Fibroblast of skin of scalp (primary cell): ENCODE measurements around the gene TSPYL1.
"Not testable (repeated sequence)": the region's sequence is repeated elsewhere in the genome, so short reads cannot be mapped to it uniquely, and the experiment has no call there.

Experiments used
- DNase-seq: peaks from one replicate; pipeline ENCODE4 v3.0.0-alpha.2; 2013

The TSPYL1 gene

GRCh38 chr6:116292553-116292952, 12.8 kb upstream of the TSPYL1 start:
- no peak for DNase-seq

DNA sequence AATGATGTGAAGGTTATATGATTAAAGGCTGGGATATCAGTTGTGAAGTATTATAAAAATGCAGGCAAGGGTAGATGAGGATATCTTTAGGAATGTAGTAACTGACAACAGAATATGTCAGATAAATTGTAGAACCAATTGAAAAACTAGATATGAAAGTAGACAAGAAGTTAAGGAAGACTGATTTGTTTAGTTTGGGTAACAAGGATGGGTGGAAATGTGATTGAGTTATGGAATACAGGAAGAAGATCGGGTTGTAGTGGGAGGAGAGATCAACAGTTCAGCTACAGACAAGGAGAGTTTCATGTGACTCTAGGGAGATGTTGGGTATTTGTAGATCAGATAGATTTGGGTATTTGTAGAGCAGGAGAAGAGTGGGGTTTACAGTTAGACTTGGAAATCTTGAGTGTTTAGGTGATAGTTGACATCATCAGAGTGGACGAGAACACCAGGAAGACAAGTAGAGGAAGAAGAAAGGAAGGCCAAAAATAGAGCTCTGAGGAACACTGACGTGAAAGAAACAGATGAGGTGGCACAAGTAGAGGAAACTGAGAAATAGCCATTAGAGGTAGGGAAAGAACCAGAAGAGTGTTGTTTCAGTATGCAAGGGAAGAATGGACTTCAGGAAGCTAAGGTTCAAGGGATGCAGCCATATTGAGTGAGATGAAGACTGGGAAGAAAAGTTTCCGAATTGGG, 12.1 kb upstream of the TSPYL1 start:
- DNase-seq: peak; percentile 25

DNA sequence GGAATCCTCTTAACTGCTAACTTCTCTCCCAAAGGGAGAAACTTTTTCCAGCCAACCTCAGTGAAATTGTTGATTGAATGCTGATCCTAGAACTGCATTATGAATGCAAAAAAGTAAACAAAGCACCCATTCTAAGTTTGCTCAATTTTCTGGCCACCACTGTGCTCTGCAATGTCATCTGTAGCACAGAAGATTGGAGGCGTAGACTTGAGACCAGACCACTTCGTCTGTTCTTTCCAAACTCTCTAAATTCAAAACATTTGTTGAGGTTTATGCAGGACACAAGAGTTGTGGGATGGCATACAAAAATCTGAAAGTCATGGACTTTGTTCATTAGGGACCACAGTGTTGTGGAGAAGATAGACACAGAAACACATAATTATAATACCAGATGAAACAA, 11.1 kb upstream of the TSPYL1 start:
- DNase-seq: no peak

DNA sequence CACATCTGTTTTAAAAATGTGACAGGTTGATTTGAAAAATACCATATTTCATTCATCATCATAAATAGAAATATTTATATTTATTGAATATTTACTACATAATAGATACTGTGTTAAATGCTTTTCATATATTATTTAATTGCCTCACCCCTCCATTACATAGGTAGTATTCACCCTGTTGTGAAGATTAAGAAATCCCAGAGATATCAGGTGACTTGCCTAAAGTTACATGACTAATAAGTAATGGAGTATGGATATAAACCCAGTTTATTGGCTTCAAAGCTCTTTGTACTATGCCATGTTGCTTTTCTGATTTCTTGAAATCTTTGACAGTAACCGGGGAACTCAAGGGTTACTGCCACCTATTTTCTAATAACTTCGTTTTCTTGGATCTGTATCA, 10.1 kb upstream of the TSPYL1 start:
- no peak for DNase-seq

GRCh38 chr6:116287689-116288282, 8.1 kb upstream of the TSPYL1 start:
- peak; percentile 61 for DNase-seq

DNA sequence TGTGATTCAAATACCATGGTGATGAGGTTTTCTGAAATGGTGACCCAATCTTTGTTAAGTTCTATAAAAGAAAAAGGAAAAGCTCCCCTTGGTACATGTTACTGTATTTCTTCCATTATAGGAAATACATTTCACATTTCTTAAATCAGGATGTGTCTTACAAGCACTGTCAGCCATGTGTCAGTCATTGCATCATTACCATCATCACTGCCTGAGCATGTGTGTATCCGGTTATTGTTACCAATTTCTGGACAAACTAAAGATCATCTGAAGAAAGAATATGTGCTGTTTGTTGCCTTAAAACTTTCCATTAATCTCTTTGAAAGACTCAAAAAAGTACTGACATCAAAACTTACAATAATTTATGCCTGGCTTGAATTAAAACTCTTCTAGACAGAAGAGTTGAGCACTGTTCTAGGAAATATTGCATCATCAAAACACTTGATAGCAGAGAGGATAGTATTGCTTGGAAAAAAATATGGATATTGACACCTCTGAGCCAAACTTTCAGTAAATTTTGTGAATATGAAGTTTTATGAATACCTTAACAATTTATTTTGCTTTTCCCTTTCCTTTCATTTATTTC, 7.1 kb upstream of the TSPYL1 start:
- peak; percentile 26 for DNase-seq

- DNase-seq: not testable (repeated sequence)
These were observed 5.3 kb upstream of the TSPYL1 start for GRCh38 chr6:116284984-116285383.

GRCh38 chr6:116283191-116283590, 3.5 kb upstream of the TSPYL1 start:
- DNase-seq: no peak

DNA sequence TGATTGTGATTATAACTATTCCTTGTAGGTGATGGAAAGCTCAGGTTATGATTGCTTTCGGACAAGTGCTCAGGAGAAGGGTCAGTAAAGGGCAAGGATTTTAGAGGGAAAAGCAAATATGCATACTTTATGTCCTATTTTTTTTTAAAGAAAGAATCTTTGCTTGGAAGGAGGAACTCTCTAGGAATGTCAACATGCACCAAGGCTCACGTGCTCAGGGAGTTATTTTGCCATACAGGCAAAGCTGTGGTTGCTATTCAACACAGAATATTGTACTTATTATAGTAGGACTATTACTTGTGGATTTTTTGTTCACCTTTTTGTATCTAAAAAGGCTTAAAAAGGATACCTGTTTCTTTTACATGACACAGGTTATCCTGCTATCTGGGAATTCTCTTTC, 3.0 kb upstream of the TSPYL1 start:
- no peak for DNase-seq

DNA sequence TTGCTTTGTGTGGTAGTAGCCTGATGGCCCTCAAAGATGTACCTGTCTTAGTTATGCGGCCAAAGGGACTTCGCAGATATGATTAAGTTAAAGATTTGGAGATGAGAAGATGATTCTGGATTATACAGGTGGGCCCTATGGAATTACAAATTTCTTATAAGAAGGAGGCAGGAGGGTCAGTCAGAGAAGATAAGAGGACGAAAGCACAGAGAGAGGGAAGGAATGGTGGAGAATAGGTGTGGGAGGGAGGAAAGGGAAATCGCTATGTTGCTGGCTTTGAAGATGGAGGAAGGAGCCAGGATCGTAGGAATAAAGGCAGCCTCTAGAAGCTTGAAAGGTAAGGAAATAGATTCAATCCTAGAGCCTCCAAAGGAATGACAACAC, 1.2 kb upstream of the TSPYL1 start:
- no peak for DNase-seq

- DNase-seq: no peak
These were observed 617 bp upstream of the TSPYL1 start for GRCh38 chr6:116280161-116280932.

DNA sequence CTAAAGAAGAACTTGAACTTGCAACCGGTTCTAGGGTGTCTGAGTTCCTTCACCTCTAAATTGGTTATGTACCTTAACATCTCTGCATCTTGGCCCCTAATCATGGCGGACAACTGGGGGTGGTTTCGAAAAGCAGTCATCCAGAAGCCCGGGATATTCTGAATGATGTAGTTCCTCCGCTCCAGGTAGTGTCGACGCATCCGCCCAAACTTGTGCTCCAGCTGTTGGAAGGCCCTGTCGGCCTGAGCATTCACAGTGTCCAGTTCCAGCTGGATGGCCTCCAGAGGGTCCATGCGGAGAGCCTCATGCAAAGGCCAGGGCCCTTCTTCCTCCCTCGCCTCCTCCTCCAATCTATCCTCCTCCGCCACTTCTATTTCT, 887 bp downstream of the TSPYL1 start:
- no peak for DNase-seq

DNA sequence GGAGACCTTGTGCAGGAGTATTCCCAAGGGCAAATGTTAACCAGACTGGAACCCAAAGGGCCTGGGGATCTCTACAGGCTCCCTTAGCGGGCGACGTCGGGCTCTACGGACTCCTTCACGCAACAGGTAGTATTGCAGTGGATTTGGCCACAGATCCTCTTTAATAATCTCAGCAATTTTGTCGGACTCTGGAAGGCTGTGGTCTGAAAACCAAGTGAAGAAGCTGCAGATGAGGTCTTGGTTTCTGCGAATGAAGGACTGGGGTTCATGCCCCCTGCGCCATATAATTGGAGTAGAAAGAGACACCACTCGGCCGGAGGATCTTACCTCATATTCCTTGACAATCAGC, 1.3 kb downstream of the TSPYL1 start:
- DNase-seq: no peak

GRCh38 chr6:116277124-116277523, 2.6 kb downstream of the TSPYL1 start:
- no peak for DNase-seq

- no peak for DNase-seq
These were observed 8.5 kb downstream of the TSPYL1 start for GRCh38 chr6:116271149-116271708.

GRCh38 chr6:116268589-116269293, 11.0 kb downstream of the TSPYL1 start:
- peak; percentile 90 for DNase-seq

DNA sequence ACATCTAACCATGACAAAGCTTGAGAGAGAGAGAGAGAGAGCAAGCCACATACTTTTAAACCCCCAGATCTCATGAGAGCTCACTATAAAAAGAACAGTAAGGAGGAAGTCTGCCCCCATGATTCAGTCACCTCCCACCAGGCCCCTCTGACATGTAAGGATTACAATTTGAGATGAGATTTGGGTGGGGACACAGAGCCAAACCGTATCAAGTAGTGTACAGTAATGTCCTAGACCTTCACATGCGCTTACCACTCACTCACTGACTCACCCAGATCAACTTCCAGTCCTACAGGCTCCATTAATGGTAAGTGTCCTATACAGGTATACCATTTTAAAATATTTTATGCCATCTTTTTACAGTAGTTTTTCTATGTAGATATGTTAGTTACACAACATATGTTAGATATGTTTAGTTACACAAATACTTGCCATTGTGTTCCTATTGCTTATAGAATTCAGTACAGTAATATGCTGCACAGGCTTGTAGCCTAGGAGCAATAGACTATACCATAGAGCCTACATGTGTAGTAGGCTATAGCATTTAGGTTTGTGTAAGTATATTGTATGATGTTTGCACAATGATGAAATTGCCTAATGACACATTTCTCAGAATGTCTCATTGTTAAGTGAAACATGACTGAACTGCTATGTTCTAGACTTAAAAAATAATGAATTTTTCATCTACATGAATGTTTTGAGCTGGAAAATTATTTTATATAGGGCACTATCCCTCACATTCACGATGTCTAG, 11.7 kb downstream of the TSPYL1 start:
- DNase-seq: peak; percentile 40

DNA sequence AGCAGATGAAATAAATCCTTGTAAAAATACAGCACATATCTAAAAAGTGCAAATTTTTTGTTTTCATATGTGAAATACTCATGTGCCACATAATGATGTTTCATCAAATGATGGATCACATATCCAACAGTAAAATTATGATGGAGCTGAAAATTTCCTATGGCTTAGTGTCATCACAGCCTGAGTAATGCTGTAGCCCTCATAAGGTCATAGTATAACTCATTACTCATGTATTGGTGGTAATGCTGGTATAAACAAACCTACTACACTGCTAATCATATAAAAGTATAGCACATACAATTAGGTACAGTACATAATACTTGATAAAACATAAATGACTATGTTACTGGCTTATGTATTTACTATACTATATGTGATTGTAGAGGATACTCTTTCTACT, 12.9 kb downstream of the TSPYL1 start:
- peak; percentile 18 for DNase-seq

- no peak for DNase-seq
These were observed 14.5 kb downstream of the TSPYL1 start for GRCh38 chr6:116265041-116265829.

DNA sequence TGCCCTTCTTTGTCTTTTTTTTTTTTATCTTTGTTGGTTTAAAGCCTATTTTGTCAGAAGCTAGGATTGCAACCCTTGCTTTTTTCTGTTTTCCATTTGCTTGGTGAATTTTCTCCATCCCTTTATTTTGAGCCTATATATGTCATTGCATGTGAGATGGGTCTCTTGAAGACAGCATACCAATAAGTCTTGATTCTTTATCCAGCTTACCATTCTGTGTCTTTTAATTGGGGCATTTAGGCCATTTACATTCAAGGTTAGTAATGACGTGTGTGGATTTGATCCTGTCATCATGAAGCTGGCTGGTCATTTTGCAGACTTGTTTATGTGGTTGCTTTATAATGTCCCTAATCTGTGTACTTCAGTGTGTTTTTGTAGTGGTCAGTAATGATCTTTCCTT, 16.4 kb downstream of the TSPYL1 start:
- no peak for DNase-seq

GRCh38 chr6:116258520-116258919, 21.2 kb downstream of the TSPYL1 start:
- DNase-seq: no peak
